GM19023 (cell line): Measurements from ENCODE around the gene MOB3B.
"Not testable (repeated sequence)": the region's sequence is repeated elsewhere in the genome, so short reads cannot be mapped to it uniquely, and the experiment has no call there.

ENCODE experiments used
- ATAC-seq: cut with Tn5 transposase; IDR thresholded peaks from one replicate; pipeline ENCODE4 v1.9.1; 2021; ENCODE audit warnings: mild to moderate bottlenecking, moderate library complexity; ENCODE audit not compliant: unreplicated experiment

Gene MOB3B

DNA sequence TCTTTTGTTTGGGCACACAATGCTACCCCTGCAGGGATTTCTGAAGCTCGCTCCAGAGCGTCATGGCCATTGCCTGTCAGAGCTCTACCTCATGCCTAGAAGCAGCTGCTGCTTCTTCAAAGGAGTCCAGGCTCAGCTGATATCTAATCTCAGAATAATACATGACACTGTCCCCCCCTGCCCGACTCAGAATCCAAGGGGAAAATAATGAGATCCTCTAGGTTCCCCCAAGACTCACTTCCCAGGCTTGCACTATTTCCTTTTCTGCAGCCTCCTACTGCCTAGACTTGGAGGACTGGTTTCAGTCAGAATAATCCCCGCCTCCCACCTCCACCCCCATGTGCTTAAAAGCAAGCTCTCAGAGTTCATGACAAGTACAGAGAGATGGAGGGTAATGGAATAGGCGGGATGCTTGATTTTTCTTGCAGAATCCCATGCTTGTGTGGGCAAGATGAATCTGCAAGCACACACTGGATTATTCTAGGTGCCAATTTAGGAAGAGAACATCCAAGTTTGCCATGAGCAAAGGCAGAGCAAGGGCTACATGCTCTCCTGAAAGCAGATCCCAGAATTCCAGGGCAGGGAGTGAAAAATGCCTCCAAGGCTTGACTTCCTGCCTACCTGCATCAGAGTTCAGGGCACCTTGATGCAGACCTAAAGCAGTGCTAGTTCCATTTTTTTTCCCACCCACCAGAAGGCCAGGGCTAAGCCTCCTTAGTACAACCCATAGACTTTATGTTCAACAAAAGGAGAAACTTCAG, 102.9 kb downstream of the MOB3B start:
- no peak for ATAC-seq

DNA sequence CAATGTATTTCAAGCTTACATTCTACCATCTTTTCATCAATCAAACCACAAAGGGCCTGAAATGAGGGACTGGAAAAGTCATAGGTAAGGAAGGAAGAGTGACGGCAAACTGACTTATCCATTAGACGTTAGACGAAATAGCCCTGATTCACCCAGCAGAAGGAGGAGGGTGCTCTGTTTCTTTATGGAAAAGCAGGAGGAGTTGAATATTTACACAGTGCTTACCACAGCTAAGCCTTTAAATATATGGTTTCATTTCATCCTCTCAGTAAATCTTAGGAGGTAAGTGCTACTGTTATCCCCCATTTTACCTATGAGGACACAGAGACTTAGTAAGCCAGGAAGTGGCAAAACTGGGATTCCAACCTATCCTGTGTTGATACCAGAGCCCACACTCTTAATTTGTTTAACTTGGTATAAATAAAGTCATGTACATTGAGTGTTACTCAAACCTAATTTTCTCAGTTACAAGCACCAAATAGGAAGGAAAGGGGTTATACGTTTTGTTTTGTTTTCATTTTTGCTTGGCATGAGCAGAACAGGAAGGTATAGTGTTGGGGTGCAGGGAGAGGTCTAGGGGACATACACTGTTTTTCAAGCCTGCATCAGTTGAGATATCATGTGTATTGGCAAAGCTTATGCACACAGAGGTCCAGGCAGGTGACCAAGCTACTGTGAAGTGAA, 103.6 kb downstream of the MOB3B start:
- ATAC-seq, result no peak

DNA sequence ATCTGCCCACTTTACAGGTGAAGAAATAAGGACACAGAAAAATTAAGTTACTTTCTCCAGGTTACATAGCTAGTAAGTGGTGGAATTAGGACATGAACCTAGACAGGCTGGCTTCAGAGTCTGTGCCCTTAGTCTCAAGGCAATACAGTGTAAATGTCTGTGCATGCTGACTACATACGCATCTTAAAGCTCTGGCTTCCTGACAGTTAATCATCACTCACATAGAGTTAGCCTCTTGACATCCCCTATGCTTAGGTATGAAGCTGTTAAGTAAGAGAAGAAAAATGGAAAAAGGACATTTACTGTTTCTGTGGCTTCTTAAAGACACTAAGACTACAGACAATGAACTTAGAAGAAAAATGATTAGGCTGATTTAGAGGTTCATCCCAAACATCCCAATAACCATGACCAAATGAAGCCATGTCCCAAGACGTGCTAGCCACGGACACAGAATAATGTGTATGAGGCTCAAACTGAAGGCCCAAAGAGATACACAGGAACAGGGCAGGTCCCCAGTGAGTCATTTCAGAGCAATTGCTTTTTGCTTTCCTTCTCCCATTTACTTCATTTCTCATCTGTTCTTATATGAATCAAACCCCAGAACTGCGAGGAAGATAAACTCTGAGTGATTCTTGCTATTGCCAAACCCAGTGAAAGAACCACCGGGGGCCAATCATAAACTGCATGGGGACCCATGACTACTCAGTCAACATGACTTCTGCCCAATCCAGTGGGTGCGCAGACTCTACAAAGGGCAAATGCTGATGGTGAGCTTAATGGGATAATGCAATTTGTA, 105.5 kb downstream of the MOB3B start:
- ATAC-seq, result no peak

DNA sequence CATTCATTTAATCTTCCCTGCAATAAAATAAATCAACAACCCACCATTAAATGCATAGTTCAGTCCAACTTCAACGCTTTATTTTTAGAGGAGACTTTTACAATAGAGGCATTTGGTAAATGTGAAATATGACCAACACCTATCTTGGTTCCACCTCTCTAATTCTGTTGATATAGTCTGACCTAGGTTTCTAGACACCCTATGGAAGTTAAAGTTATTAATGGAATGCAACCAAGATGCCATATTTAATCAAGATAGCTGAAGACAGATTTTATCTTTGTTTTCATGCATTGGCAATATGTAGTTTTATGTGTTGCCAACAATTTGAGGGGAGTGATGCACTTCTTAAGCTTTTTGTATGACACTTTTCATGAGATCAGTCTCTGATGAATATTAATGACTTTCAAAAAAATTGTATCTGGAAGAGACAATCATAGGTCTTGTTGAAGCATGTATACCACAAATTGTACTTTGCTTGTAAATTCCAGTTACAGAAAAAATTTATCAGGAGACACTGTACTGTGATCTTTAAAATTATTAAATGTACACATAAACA, 107.3 kb downstream of the MOB3B start:
- ATAC-seq, result no peak

DNA sequence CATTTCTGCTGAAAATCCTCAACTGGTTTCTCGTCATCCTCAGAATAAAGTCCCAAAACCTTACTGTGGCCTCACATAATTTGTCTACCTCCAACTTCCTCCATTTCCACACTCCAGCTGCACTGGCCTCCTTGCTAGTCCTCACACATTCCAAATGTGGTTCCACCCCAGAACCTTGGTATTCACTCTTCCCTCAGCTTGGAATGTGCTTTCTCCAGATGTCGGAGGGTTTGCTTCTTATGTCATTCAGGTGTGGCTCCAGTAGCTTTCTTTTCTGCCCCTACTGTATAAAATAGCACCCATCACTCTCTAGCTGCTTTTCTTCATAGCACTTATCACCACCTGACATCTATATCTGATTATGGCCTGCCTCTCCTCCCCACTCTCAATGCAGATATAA, 108.0 kb downstream of the MOB3B start:
- ATAC-seq, result no peak

DNA sequence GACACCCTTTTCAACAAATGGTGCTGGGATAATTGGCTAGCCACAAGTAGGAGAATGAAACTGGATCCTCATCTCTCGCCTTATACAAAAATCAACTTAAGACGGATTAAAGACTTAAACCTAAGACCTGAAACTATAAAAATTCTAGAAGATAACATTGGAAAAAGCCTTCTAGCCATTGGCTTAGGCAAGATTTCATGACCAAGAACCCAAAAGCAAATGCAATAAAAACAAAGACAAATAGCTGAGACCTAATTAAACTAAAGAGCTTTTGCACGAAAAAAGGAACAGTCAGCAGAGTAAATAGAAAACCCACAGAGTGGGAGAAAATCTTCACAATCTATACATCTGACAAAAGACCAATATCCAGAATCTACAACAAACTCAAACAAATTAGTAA, 110.1 kb downstream of the MOB3B start:
- not testable (repeated sequence) for ATAC-seq

DNA sequence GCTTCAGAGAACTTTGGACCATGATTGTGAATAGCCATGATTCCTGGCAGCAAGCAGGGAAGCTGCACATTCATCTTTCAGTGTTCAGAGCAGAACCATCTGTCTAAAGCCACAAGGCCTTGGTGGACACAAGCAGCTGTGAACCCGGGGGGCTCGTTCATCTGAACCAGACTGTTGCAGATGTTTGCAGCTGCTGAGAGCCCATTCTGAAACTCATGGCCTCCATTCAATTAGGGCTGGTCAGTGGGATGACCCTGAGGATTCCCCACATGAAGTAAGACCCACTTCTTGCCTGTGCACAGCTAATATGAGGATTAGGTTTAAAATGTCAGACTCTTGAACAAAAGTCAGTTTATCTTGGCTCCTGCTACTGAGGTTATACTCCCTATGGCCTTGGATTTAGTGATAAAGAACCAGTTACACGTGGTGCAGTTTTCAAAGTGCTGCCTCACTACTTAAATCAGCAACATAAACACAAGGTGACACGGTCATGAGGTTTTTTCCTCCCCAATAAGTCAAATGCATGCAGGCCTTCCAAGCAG, 115.3 kb downstream of the MOB3B start:
- no peak for ATAC-seq

DNA sequence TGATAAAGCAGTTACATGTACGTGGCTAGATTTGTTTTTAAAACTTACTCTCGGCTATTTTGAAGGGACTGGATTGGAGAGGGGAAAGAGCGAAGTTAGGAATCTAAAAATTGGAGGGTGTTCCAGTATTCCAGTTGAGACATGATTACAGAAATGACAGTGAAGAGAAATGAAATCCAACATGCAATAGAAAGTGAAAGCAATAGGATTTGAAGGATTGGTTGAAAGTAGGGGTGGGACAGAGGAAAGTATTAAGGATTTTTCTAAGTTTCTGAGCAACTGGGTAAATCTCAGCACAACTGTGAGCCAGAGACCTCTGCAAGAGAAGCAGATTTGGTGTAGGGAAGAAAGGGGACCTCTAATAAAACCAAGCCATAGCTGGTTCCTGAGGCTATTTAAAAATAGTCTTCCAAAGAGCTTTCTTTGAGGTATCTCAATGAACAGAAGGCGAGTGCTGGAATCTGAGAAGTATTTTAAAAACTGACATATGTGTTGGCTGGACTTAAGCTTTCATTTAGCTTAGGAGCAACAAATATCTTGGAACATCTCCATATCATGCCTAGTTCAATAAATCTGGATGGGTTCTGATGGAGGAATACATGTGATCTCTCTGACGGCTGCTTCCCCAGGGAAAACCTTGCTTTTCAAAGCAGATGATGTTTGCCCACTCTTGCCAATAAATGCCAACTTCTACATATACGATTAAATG, 115.9 kb downstream of the MOB3B start:
- ATAC-seq, result no peak

DNA sequence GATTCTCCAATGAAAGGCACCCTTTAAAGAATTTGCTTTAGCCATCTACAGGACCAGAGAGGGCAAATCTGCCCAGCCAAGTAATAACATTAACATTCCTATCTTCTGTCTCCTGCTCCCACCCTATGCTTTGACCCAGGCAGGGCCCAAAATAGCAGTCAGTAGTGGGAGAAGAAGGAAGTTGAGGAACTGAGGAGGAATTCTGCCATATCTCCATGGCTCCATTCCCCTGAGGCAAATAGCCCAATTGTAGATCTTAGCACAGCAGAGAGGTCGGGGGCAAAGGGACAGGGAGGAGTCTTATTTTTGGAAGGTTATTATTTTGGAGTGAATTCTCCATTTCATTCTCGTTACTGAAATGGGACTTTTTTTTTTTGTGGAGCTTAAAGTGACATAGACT, 116.7 kb downstream of the MOB3B start:
- no peak for ATAC-seq

DNA sequence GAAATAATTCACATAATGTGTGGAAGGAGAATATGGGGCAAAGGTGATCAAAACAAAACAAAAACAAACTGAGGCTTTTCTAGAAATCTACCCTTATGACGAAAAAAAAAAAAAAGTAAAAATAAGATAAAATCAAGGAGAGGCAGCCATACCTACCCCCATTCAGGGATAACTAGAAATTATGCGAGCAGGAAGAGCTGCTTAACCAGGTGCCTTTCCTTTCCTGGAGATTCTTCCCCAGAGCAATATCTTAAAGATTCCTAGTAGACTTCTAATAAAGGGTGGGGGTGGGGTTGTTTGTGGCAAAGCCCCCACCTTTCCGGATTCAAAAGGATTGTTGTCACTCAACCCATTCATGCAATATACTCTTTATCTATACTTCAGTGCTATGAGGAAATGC, 117.5 kb downstream of the MOB3B start:
- no peak for ATAC-seq

DNA sequence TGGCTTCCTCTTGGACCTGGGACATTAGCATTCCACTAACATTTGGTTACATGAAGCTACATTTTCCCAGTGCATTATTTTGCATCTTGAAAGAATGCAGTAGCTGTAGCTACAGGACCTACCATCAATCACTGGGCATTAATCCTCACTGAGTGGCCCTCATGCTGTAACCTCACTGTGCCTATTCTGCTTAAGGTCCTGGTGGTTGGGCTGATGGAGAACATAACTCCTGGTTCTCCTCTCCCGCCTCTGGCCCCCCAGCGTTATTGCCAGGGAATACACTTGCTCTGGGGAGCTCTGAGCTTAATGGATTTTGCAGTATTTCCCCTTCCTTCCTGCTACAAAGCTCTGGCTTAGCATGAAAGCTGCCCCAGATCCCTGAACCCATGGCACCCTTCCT, 121.1 kb downstream of the MOB3B start:
- ATAC-seq, result no peak

DNA sequence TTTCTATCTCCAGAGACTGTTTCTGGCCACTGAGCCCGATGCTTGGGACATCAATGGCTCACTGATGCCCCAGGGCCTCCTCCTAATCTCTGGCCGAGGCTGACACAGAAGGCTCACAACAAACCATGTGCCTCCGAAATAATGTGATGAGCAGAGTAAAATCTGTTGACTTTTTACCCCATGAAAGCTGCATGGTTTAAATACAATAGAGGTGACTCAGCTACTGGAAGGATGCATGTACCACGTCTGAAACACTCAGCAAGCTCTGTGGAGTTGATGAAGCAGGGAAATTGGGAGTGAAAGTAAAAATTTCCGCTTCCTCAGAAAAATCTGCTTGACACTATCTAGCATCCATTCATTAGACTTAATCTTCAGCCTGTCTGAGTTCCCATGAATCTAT, 121.6 kb downstream of the MOB3B start:
- no peak for ATAC-seq

DNA sequence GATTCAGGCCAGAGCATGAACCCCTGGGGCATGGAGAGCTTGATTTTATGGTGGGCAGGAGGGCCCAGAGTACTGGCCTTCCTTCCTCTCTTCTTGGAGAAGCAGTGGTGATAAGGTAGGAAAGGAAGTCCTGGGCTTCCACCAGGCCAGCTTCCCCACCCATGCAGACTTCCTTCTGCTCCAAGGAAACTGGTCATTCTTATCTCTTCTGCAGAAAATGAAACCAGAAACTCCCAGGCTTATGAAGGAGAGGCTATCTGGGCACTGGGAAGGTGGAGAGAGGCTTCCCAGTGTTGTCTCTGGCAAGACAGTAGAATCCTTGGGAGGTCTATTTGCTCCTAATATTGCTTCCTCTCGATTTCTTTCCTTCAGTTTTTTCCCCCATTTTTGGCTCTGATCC, 122.1 kb downstream of the MOB3B start:
- no peak for ATAC-seq

DNA sequence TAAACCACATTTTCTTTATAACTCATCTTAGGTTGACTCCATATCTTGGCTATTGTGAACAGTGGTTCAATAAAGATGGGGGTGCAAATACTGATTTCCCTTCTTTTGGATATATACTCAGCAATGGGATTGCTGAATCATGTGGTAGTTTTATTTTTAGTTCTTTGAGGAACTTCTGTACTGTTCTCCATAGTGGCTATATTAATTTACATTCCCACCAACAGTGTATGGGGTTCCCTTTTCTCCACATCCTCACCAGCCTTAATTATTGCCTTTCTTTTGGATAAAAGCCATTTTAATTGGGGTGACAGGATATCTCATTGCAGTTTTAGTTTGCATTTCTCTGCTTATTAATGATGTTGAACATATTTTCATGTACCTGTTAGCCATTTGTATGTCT, 125.0 kb downstream of the MOB3B start:
- no peak for ATAC-seq

DNA sequence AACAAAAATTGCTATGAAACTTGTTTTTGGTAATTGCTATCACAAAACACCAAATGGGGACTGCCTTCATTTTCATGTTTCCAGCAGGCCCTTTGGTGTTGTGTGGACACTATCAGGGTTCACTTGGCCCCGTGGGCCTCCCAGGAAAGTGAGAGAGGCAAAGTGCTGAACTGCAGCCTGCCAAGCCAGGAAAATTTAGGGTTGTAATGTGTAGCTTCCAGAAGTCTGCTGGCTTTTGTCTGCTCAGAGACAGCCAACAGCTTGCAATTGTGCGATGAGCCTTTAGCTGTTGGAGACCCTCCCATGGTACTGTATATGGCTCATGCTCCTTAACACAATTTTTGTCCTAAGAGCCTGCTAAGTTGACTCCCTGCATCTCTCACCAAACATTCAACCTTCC, 127.0 kb downstream of the MOB3B start:
- ATAC-seq, result no peak

DNA sequence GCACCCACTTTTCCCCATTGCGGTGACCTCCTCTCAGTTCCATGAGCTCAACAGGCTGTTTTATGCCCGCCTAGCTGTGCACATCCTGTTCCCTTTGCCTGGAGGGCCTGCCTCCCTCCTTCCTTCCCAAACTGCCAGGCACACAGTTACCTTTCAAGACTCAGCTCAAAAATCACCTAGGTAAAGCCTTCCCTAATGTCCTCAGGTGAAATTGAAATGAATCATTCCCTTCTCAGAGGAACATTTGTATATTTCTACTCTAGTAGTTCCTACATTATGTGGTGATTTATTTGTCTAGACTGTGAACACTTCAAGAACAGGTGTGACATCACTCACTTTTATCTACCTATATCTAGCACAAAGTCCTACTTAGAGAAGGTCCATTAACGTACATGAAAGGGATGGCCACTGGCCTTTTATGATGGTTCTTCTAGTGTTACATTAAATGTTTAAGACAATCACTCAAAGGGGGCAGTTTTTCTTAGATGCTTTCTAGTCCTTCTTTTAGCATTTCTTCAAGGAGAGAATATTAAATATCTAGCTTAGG, 129.2 kb downstream of the MOB3B start:
- ATAC-seq, result no peak

DNA sequence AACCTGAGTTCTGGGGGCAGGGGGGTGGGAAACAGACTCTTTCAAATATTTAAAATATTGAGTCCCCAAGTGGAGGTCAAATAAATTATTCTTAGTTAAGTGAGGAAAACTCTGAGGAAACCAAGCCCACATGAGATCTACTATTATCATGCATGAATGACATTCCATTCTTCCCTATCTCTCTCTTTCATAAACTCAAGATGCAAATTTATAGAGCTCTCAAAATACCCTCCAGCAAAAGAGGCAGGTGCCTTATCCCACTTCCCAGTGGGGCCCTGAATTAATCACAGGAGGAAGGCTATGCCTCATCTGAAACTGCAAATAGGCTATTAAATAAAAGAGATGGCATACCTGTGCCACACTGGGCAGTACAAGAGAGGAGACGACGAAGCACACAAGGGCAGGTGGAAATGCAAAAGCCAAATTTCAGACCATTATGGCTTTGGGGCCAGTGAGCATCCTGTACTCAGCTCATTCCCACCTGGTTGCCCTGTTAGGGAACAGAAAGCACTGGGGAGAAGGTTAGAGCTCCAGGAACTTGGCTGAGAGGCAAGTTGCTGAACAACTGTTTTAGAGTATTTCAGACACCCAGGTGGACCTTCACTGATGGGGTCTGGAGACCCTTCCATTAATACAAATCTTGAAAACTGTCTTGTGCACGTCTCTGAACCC, 130.5 kb downstream of the MOB3B start:
- no peak for ATAC-seq

DNA sequence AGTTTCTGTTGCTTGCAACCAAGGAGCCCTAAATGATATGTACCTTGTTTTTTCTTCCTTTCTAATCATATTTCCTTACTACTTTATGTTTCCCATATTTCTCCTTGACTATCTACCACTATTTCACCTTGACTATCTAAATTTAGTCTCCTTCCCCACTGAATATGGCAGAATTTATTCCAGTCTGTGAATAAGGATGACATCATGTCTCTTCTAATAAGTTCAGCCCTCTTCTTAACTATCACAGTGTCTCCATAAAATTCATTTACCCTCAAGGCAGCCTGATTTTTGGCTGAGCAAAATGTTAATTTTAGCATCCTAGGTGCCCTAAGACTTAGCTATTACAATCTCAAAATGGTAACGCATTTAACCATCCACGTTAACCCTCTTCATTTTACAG, 133.1 kb downstream of the MOB3B start:
- no peak for ATAC-seq

DNA sequence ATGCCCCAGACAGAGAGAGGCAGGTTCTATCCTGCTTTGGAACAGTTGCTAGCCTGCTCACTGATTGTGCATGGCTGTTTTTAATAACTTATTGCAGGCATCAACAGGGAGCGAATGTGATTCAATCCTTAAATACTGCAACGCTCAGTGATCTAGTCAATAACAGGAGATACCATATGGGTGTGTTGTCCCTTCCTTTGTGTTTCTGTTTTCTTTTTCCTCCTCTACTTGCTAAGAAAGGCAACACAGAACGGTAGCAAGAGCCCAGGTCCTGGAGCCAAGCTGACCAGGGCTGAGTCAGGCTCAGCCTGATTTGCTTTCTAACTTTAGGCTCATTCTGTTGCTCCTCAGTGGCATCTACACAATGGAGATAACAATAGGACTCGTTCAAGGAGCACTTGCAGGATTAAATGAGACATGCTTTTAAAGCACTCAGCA, 134.1 kb downstream of the MOB3B start:
- ATAC-seq, result no peak

DNA sequence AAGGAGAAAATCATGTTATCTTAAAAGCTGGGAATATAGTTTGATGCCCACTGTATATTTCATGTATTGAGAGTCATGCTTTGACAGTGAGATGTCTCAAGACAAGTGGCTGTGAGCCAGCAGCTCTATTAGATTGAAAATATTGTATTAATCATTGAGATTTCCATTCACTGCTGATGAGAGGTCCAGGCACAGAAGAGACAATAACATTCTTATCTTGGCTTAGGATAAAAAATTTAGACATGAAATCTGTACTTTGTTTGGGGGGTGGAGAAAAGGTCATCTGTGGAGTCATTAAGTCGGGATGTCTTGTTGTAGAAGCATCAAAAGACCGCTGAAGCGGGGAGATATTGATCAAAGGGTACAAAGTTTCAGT, 134.8 kb downstream of the MOB3B start:
- no peak for ATAC-seq
